Prostate gland (tissue), 2 donors: ENCODE results near the gene CHCHD6.

Experiments
- CTCF ChIP-seq, 4 experiments: fragments of 200-600 bp in 2 of 4; fragments of 450-650 bp in 2 of 4; sonication (generic) in 2 of 4; IDR thresholded peaks; 1 replicate in 3 of 4; 2 replicates in 1 of 4; pipeline ENCODE4 v1.5.1; 2016 to 2019; ENCODE audit warnings: antibody characterized with exemption in 4 of 4, mild to moderate bottlenecking in 2 of 4, moderate library complexity in 2 of 4
- POLR2A ChIP-seq: fragments of 450-650 bp; IDR thresholded peaks from one replicate; pipeline ENCODE4 v1.6.1; 2016; ENCODE audit warnings: antibody characterized with exemption, mild to moderate bottlenecking
- POLR2AphosphoS5 ChIP-seq: sonication (generic); formaldehyde crosslinking; IDR thresholded peaks from one replicate; pipeline ENCODE4 v1.6.1; 2017; ENCODE audit warnings: antibody characterized with exemption

GRCh38 chr3:126807795-126808194, 103.8 kb downstream of the CHCHD6 start:
- no peak for TF ChIP-seq CTCF (IDR thresholded peaks at IDR 0.05)
- TF ChIP-seq POLR2A, result no peak
- no peak for TF ChIP-seq POLR2AphosphoS5
